Measurements from ENCODE around the gene TALDO1.

TALDO1 gene

GRCh38 chr11:704781-705645 lies 42.3 kb upstream of the TALDO1 start:
- Histone ChIP-seq H4K20me1 (ENCODE audit: insufficient read depth, low read length, poor library complexity, severe bottlenecking) (no peaks in the 10 kb centered on the region), H3K36me3 (ENCODE audit: insufficient read depth, low read length) (no peaks in the 10 kb centered on the region), H3K9me2 (replicated peaks; ENCODE audit: low read depth, low read length) (no peaks in the 10 kb centered on the region), H3K79me2 (ENCODE audit: insufficient read depth, low read length) (no peaks in the 10 kb centered on the region), H3K4me2 (ENCODE audit: low read depth, low read length, poor library complexity, severe bottlenecking) (no peak overlapping the region), H3K4me1 (ENCODE audit: insufficient read depth, low read length, poor library complexity, severe bottlenecking) (peaks cover 32% of the 10 kb centered on the region), H3F3A (ENCODE audit: low read depth) (no peaks in the 10 kb centered on the region), H3K27me3 (ENCODE audit: insufficient read depth, low read length, poor library complexity, severe bottlenecking) (no peaks in the 10 kb centered on the region), H3K4me3 (ENCODE audit: low read length, poor library complexity, severe bottlenecking) (no peak overlapping the region), H3K9me3 (ENCODE audit: insufficient read depth, low read depth, low read length) (no peaks in the 10 kb centered on the region), H2AFZ (ENCODE audit: low read length) (no peak overlapping the region), H3K9ac (ENCODE audit: low read depth, low read length, poor library complexity, severe bottlenecking) (no peak overlapping the region)
- no peak for TF ChIP-seq EZH2phosphoT487 (IDR thresholded peaks at IDR 0.05; ENCODE audit: borderline replicate concordance)
- no peak for TF ChIP-seq CTCF (conservative IDR thresholded peaks at IDR 0.05; ENCODE audit: low read length)

GRCh38 chr11:705646-706438 lies 41.4 kb upstream of the TALDO1 start, which contains the start of gene EPS8L2:
Gene EPS8L2 (plus strand): TSS chr11:706231. CDS start chr11:709408, 3,177 bp downstream.
- Histone ChIP-seq H3K36me3 (ENCODE audit: insufficient read depth, low read length) (no peaks in the 10 kb centered on the region), H2AFZ (ENCODE audit: low read length) (no peak within 1 kb of the TSS), H3K4me2 (ENCODE audit: low read depth, low read length, poor library complexity, severe bottlenecking) (no peak within 1 kb of the TSS), H3K4me3 (ENCODE audit: low read length, poor library complexity, severe bottlenecking) (no peak within 1 kb of the TSS), H3F3A (ENCODE audit: low read depth) (no peaks in the 10 kb centered on the region), H3K27me3 (ENCODE audit: insufficient read depth, low read length, poor library complexity, severe bottlenecking) (no peaks in the 10 kb centered on the region), H3K9me3 (ENCODE audit: insufficient read depth, low read depth, low read length) (no peaks in the 10 kb centered on the region), H4K20me1 (ENCODE audit: insufficient read depth, low read length, poor library complexity, severe bottlenecking) (no peaks in the 10 kb centered on the region), H3K4me1 (ENCODE audit: insufficient read depth, low read length, poor library complexity, severe bottlenecking) (peaks cover 32% of the 10 kb centered on the region), H3K9me2 (replicated peaks; ENCODE audit: low read depth, low read length) (no peaks in the 10 kb centered on the region), H3K79me2 (ENCODE audit: insufficient read depth, low read length) (no peaks in the 10 kb centered on the region), H3K9ac (ENCODE audit: low read depth, low read length, poor library complexity, severe bottlenecking) (no peak within 1 kb of the TSS)
- no peak for TF ChIP-seq CTCF (conservative IDR thresholded peaks at IDR 0.05; ENCODE audit: low read length)
- TF ChIP-seq EZH2phosphoT487 (IDR thresholded peaks at IDR 0.05; ENCODE audit: borderline replicate concordance): no peak

- no peak overlapping the region for H2AFZ ChIP-seq (ENCODE audit: low read length)
- no peak overlapping the region for H3K4me2 ChIP-seq (ENCODE audit: low read depth, low read length, poor library complexity, severe bottlenecking)
Measured at GRCh38 chr11:706439-706956, 40.8 kb upstream of the TALDO1 start.

More at GRCh38 chr11:706439-706956, 40.8 kb upstream of the TALDO1 start:
- H3K9ac ChIP-seq (ENCODE audit: low read depth, low read length, poor library complexity, severe bottlenecking): no peak overlapping the region
- no peaks in the 10 kb centered on the region for H4K20me1 ChIP-seq (ENCODE audit: insufficient read depth, low read length, poor library complexity, severe bottlenecking)
- peaks cover 32% of the 10 kb centered on the region for H3K4me1 ChIP-seq (ENCODE audit: insufficient read depth, low read length, poor library complexity, severe bottlenecking)
- no peaks in the 10 kb centered on the region for H3F3A ChIP-seq (ENCODE audit: low read depth)
- no peaks in the 10 kb centered on the region for H3K27me3 ChIP-seq (ENCODE audit: insufficient read depth, low read length, poor library complexity, severe bottlenecking)
- H3K4me3 ChIP-seq (ENCODE audit: low read length, poor library complexity, severe bottlenecking): no peak overlapping the region
- no peaks in the 10 kb centered on the region for H3K36me3 ChIP-seq (ENCODE audit: insufficient read depth, low read length)
- no peaks in the 10 kb centered on the region for H3K9me3 ChIP-seq (ENCODE audit: insufficient read depth, low read depth, low read length)
- no peaks in the 10 kb centered on the region for H3K9me2 ChIP-seq (replicated peaks; ENCODE audit: low read depth, low read length)
- TF ChIP-seq EZH2phosphoT487 (IDR thresholded peaks at IDR 0.05; ENCODE audit: borderline replicate concordance) (no peak), CTCF (conservative IDR thresholded peaks at IDR 0.05; ENCODE audit: low read length) (no peak)
- H3K79me2 ChIP-seq (ENCODE audit: insufficient read depth, low read length): no peaks in the 10 kb centered on the region

All from Loucy (cell line).